ENCODE data around the gene DENND1A. TPM values are rescaled to one million over a fixed set of nuclear protein-coding genes. Genes with fewer than 3 reads are reported as not detected.

Gene DENND1A
- total and polyA plus RNA-seq, 4 donors = 7.9 to 22.0 (median 13.9) TPM

DNA sequence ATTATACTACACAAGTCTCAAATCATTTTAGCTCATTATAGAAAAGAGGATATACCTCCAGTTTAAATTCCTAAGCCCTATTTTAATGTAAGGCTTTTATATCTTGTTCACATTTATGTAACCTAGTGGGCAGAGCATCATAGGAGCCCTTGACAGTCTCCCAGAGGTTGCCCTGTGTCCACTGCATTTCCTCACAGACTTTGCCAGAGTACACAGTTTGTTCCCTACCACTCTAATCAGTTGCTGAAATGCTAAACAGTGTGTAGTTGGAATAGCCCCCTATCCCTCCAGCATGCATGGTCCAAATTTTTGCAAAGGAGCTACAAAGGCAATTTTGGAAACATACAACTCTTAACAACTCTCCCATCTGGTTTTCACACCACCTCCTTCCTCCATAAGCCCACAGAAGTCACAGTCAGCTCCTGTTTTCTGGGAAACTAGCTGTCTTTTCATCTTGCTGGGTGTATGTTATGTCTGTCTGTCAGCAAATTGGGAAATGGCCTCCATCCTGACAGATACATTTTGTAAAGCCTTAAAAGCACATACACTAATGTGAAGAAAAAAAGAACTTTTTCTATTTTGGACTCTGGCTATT lies 212.2 kb downstream of the DENND1A start:
- DNase-seq (ENCODE audit: low spot score) = no peak
- TF ChIP-seq JUND (IDR thresholded peaks at IDR 0.05) (no peak), HNF4A (conservative IDR thresholded peaks at IDR 0.05) (no peak), NR2F2 (IDR thresholded peaks at IDR 0.05) (no peak), HNF4G (IDR thresholded peaks at IDR 0.05) (no peak), RXRA (IDR thresholded peaks at IDR 0.05) (no peak), FOXA1 (IDR thresholded peaks at IDR 0.05) (no peak), SP1 (IDR thresholded peaks at IDR 0.05) (no peak), EGR1 (IDR thresholded peaks at IDR 0.05; ENCODE audit: low read depth in 2 of 2) (no peak), GABPA (IDR thresholded peaks at IDR 0.05 in 1 of 2, conservative IDR thresholded peaks at IDR 0.05 in 1 of 2) (no peak)
- TF ChIP-seq, protein P1, sequence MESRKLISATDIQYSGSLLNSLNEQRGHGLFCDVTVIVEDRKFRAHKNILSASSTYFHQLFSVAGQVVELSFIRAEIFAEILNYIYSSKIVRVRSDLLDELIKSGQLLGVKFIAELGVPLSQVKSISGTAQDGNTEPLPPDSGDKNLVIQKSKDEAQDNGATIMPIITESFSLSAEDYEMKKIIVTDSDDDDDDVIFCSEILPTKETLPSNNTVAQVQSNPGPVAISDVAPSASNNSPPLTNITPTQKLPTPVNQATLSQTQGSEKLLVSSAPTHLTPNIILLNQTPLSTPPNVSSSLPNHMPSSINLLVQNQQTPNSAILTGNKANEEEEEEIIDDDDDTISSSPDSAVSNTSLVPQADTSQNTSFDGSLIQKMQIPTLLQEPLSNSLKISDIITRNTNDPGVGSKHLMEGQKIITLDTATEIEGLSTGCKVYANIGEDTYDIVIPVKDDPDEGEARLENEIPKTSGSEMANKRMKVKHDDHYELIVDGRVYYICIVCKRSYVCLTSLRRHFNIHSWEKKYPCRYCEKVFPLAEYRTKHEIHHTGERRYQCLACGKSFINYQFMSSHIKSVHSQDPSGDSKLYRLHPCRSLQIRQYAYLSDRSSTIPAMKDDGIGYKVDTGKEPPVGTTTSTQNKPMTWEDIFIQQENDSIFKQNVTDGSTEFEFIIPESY (IDR thresholded peaks at IDR 0.05) = no peak
- TF ChIP-seq, protein P2, sequence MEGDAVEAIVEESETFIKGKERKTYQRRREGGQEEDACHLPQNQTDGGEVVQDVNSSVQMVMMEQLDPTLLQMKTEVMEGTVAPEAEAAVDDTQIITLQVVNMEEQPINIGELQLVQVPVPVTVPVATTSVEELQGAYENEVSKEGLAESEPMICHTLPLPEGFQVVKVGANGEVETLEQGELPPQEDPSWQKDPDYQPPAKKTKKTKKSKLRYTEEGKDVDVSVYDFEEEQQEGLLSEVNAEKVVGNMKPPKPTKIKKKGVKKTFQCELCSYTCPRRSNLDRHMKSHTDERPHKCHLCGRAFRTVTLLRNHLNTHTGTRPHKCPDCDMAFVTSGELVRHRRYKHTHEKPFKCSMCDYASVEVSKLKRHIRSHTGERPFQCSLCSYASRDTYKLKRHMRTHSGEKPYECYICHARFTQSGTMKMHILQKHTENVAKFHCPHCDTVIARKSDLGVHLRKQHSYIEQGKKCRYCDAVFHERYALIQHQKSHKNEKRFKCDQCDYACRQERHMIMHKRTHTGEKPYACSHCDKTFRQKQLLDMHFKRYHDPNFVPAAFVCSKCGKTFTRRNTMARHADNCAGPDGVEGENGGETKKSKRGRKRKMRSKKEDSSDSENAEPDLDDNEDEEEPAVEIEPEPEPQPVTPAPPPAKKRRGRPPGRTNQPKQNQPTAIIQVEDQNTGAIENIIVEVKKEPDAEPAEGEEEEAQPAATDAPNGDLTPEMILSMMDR (IDR thresholded peaks at IDR 0.05; ENCODE audit: low read depth, low read length, missing input control) = no peak
- TF ChIP-seq, protein P3, sequence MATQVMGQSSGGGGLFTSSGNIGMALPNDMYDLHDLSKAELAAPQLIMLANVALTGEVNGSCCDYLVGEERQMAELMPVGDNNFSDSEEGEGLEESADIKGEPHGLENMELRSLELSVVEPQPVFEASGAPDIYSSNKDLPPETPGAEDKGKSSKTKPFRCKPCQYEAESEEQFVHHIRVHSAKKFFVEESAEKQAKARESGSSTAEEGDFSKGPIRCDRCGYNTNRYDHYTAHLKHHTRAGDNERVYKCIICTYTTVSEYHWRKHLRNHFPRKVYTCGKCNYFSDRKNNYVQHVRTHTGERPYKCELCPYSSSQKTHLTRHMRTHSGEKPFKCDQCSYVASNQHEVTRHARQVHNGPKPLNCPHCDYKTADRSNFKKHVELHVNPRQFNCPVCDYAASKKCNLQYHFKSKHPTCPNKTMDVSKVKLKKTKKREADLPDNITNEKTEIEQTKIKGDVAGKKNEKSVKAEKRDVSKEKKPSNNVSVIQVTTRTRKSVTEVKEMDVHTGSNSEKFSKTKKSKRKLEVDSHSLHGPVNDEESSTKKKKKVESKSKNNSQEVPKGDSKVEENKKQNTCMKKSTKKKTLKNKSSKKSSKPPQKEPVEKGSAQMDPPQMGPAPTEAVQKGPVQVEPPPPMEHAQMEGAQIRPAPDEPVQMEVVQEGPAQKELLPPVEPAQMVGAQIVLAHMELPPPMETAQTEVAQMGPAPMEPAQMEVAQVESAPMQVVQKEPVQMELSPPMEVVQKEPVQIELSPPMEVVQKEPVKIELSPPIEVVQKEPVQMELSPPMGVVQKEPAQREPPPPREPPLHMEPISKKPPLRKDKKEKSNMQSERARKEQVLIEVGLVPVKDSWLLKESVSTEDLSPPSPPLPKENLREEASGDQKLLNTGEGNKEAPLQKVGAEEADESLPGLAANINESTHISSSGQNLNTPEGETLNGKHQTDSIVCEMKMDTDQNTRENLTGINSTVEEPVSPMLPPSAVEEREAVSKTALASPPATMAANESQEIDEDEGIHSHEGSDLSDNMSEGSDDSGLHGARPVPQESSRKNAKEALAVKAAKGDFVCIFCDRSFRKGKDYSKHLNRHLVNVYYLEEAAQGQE (IDR thresholded peaks at IDR 0.05) = no peak

DNA sequence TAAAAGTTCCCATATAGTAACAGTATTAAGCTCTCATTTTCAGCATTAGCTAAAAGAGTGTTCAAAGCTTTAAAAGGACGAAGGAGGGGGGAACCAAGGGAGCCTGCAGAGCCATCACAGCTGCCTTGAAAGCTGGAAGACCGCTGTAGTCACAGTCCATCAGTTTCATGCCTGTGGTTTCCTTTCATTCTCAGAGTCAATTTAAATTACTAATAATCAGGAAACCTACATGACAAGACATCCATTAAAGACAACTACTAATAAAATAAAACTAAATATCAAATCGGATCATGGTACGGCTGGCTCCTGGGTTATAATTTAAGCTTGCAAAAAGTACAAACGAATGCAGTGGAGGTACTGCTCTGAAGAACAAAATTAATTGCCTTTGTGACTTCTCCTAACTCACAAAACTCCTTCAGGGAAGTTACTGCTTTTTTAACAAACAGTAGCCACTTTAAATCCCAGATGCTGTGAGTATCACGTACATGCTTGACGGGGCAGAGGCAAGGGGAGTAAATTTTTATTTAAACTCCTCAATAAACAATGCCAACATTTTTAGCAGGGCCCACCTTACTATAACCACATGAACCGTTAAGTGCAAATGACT lies 213.5 kb downstream of the DENND1A start:
- Histone ChIP-seq H3K4me1 (ENCODE audit: control insufficient read depth in 4 of 4, insufficient read depth in 4 of 4, low read length in 3 of 4) (no peaks in the 10 kb centered on the region), H3K9me3 (ENCODE audit: control insufficient read depth in 4 of 4, low read length in 3 of 4) (no peaks in the 10 kb centered on the region), H3K27ac (ENCODE audit: low read depth in 1 of 2, low read length in 2 of 2) (no peak overlapping the region), H3K36me3 (ENCODE audit: control insufficient read depth in 4 of 4, insufficient read depth in 3 of 4, low read depth in 1 of 4, low read length in 3 of 4) (no peaks in the 10 kb centered on the region), H3K4me3 (ENCODE audit: low read depth in 1 of 3, low read length in 3 of 3) (no peak overlapping the region), H3K9ac (ENCODE audit: low read depth in 1 of 2, low read length in 2 of 2) (no peak overlapping the region), H3K27me3 (ENCODE audit: control insufficient read depth in 4 of 4, insufficient read depth in 4 of 4, low read length in 3 of 4) (no peaks in the 10 kb centered on the region)
- no peak for DNase-seq (ENCODE audit: low spot score)
- TF ChIP-seq HNF4A (conservative IDR thresholded peaks at IDR 0.05) = no peak
- TF ChIP-seq NR2F2 (IDR thresholded peaks at IDR 0.05) = no peak
- 92% methylated on average over 8 of the region's 8 CpGs for WGBS

More for the DNA sequence above, 212.2 kb downstream of the DENND1A start:
- Histone ChIP-seq H3K27ac (ENCODE audit: low read depth in 1 of 2, low read length in 2 of 2) (no peak overlapping the region), H3K27me3 (ENCODE audit: control insufficient read depth in 4 of 4, insufficient read depth in 4 of 4, low read length in 3 of 4) (no peaks in the 10 kb centered on the region), H3K9me3 (ENCODE audit: control insufficient read depth in 4 of 4, low read length in 3 of 4) (peaks cover 0 to 3% (median 0%) of the 10 kb centered on the region in 4 donors), H3K9ac (ENCODE audit: low read depth in 1 of 2, low read length in 2 of 2) (no peak overlapping the region), H3K36me3 (ENCODE audit: control insufficient read depth in 4 of 4, insufficient read depth in 3 of 4, low read depth in 1 of 4, low read length in 3 of 4) (no peaks in the 10 kb centered on the region), H3K4me1 (ENCODE audit: control insufficient read depth in 4 of 4, insufficient read depth in 4 of 4, low read length in 3 of 4) (peaks cover 0 to 3% (median 0%) of the 10 kb centered on the region in 4 donors), H3K4me3 (ENCODE audit: low read depth in 1 of 3, low read length in 3 of 3) (no peak overlapping the region)
